ENCODE data around the gene TP53TG5.

The TP53TG5 gene

DNA sequence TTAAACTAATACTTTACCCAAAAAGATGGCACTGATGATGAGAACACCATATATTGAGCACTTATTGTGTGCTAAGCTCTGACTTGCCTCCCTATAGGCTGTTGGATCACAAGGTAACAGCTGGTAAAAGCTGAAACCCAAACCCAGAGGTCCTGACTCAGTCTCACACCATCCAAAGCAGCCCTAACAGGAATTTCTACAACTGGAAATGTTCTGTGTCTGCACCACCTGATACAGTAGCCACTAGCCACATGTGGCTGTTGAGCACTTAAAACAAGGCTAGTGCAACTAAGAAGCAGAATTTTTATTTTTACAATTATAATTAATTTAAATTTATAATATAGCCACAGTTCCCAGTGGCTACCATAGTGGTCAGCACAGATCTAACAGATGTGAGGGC is 54.4 kb downstream of the TP53TG5 start:
- DNase-seq (ENCODE audit: low read depth in 2 of 2), result no peak

DNA sequence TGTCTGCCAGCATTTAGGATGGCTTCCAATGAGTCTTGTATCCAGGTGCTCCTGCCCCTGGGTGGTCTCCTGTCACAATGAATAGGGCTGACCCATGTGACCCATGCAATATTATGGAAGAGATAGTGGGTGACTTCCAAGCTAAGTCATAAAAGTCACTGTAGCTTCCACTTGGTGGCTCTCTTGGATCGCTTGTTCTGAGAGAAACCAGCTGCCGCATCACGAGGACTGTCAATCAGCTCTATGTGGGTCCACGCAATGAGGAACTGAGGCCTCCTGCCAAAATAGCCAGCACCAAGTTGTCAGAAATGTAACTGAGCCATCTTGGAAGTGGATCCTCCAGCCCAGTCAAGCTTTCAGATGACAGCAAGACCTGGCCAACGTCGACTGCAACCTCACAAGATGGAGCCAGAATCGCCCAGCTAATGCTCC is 55.2 kb downstream of the TP53TG5 start:
- no peak for DNase-seq (ENCODE audit: low read depth in 2 of 2)

All from stimulated activated CD8-positive, alpha-beta memory T cell treated with anti-CD3 and anti-CD28 coated beads, Interleukin-7, amount 100 ng/mL, for 4 hours (primary cell).